LNCaP clone FGC (cell line): ENCODE measurements around the gene THEM4.

ENCODE experiments used
- DNase-seq: peaks from one replicate; pipeline ENCODE4 v3.0.0-alpha.2; 2011; ENCODE audit warnings: low read depth
- H3K4me3 ChIP-seq: 2 replicates; pipeline ENCODE4 v1.5.1; 2011; ENCODE audit warnings: mild to moderate bottlenecking, low read depth, low read length, control low read depth
- TF ChIP-seq, protein P1 (sequence below): IDR thresholded peaks from 2 replicates; pipeline ENCODE4 v1.5.1; 2012; ENCODE audit warnings: mild to moderate bottlenecking; ENCODE audit not compliant: control insufficient read depth, insufficient read depth; ENCODE audit errors: extremely low read depth

Gene THEM4

DNA sequence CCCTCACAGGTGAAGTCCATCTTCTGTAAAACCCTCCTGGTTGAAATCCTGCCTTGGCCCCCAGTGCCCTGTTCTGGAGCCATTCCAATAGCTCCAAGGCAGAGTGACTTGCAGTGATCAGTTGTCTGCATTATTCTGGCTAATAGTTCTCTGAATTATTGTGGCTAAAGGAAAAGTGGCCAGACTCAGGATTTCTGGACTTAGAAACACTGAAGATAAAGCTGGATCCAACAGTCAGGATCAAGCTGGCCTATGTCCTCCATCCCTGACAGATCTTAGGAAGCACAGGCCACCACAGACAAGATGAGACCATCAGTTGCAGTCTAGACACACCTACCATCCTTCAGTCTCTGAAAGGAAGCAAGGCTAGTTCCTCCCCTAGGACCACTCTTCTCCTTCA, 68.9 kb downstream of the THEM4 start:
- TF ChIP-seq, protein P1, sequence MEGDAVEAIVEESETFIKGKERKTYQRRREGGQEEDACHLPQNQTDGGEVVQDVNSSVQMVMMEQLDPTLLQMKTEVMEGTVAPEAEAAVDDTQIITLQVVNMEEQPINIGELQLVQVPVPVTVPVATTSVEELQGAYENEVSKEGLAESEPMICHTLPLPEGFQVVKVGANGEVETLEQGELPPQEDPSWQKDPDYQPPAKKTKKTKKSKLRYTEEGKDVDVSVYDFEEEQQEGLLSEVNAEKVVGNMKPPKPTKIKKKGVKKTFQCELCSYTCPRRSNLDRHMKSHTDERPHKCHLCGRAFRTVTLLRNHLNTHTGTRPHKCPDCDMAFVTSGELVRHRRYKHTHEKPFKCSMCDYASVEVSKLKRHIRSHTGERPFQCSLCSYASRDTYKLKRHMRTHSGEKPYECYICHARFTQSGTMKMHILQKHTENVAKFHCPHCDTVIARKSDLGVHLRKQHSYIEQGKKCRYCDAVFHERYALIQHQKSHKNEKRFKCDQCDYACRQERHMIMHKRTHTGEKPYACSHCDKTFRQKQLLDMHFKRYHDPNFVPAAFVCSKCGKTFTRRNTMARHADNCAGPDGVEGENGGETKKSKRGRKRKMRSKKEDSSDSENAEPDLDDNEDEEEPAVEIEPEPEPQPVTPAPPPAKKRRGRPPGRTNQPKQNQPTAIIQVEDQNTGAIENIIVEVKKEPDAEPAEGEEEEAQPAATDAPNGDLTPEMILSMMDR, result no peak
- DNase-seq, result no peak
- peak overlapping the region; percentile 61 for H3K4me3 ChIP-seq

DNA sequence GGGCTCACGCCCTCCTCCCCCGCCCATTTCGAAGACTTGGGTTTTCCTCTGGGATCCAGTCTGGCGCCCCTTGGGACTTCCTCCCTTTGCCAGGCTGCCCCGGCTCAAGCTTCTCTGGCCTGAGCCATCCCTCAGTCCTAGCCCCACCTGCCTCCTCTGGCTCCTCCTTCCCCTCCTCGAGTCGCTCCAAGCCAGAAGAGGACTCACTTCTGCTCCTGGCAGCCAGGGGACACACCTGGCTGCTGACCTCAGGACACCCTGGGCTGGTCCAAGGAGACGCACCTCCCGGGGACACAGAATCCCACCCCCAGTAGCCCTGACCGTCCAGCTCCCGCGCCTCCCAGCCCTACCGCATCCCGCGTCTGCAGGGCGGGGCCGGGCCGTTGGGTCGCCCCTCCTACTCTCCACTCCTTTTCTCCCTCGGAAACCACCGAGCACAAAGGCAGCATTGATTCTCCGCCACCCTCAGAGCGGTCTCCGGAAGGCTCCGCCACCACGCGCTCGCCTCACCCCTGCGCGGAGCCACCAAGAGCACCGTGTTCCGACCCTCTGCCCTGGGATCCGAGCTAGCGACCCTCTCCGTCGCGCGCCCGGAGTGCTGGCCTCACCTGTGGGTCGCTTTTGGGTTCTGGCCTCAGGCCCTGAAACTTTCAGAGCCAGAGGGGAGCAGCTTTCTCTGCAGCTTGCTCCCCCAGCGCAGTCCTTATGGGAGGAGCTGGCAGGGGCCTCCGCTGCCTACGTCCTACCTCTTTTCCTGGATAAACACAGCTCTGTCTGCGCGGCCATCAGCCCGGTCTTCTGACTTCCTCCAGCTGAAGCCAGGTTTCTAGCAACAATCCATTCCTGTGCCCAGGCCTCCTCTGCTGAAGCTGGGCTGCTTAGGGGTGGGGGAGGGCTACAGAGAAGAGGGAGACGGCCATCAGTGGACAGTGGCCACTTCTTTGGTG, 69.6 kb downstream of the THEM4 start, which contains the start of gene C2CD4D:
Gene C2CD4D, minus strand, starts transcription at position 364 of the 947 bp plus-strand sequence. CDS start 831 bp downstream, outside the sequence.
- TF ChIP-seq, protein P1, result peak; percentile 12; the same call in 1 of the 2 replicates
- peak within 1 kb of the TSS; percentile 61 for H3K4me3 ChIP-seq
- peak; percentile 79 for DNase-seq

DNA sequence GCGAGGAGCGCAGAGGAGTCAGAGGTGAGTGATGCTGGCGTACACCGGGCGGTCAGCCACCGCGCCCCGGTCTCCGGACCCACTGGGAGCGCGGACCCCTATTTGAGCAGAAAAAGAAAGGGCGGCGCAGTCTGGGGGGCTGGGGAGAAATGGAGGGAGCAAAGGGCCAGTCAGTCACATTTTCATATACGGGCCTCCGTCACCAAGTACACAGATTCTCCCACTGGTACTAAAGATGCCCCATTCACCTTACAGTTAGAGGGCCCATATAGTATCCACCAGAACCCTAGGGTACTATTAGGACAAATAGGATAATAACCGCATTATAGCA, 70.3 kb downstream of the THEM4 start:
- TF ChIP-seq, protein P1, result no peak
- peak overlapping the region; percentile 61 for H3K4me3 ChIP-seq
- DNase-seq, result no peak

DNA sequence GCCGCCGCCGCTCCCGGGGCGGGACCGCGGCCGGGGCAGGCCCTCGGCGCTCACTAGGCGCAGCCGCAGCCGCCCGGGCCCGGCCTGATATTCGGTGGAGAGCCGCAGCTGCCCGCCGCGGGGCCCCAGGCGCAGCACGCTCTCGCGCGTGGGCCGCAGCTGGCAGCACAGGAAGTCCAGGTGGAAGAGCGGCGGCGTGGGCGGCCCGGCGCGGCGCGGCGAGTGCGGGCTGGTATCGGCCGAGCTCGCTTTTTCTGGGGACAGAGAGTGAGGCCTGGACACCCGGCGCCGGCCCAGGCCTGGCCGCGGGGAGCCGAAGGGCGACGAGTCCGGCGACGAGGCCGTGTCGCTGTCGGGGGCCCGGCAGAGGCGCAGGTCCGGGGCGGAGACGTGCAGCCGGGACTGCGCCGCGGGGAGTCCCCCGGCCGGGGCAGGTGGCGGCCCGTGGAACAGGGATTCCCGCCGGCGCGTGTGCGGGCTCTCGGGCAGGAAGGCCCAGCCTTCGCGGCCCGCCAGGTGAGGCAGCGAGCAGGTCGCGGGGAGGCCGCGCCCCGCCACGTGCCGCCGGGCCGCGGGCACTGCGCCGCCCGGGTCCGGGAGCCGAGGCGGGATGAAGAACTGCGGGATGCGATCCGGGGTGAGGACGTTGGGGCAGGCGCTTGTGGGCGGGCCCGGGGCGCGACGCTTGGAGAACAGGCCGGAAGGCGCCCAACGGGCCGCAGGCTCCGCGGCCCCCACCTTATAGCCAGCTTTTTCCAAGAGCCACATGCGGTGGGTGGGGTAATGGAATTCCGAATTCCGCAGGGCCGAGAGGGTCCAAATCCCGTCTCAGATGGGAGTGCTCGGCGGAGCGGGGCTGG, 70.9 kb downstream of the THEM4 start:
- H3K4me3 ChIP-seq, result no peak overlapping the region
- TF ChIP-seq, protein P1, result no peak
- no peak for DNase-seq

DNA sequence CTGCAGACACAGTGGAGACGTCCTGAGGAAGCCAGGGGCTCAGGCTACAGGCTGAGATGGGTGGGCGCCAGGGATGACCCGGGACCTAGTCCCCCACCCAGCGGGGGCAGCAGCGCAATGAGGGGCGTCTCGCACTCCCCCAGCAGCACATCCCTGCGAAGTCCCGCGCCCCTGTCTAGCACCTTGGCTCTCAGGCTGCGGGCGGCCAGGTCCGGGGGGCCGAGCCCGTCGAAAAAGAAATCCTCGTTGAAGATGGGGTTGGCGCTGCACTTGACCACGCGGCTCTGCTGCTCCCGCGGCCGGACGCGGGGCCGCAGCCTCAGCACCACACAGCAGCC, 71.5 kb downstream of the THEM4 start:
- TF ChIP-seq, protein P1, result no peak
- H3K4me3 ChIP-seq, result no peak overlapping the region
- no peak for DNase-seq

DNA sequence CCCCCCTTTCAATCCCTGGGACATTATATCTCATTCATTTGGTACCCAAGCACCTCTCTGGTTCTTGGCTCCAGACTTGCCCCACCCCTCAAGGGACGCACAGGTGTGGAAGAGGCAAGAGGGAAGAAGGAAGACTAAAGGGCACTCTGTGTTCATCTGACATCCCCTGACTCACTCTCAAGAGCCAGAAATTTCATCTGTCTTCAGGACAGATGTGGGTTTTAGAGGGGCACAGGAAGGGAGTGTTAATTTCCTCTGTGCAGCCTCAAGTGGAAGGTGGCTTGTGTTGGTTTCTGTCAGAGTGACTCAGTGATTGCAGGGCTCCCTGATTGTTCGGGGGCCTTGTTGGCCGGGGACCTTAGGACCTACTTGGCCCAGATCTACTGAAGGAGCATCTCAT, 72.1 kb downstream of the THEM4 start:
- DNase-seq, result no peak

More for the DNA sequence above, 72.1 kb downstream of the THEM4 start:
- H3K4me3 ChIP-seq, result no peak overlapping the region
- TF ChIP-seq, protein P1, result no peak
